Measurements from ENCODE around the gene MAGI2.

The MAGI2 gene

DNA sequence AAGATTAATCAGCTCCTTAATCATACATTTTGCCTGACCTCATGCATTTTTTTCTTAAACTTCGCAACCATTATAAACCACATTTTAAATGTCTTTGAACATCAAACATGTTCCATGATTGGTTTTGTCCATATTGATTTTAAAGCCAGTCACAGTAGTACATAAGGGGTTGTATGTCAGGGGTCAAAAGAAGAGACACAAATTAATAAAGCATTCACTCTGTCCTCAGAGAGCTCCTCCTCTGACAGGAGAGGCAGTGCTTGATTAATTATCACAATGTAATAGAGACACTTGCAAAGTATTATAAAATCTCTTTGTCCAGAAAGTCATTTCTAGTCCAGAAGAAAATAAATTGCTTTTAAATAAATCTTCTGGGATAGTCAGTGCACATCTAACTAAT, 195.5 kb downstream of the MAGI2 start:
- no peak for TF ChIP-seq ZNF274 (IDR thresholded peaks at IDR 0.05; ENCODE audit: low read depth, low read length)
- no peak overlapping the region for H3K4me3 ChIP-seq (ENCODE audit: low read length)

- TF ChIP-seq ZNF274 (IDR thresholded peaks at IDR 0.05; ENCODE audit: low read depth, low read length), result no peak
- no peak overlapping the region for H3K4me3 ChIP-seq (ENCODE audit: low read length)
Observed at GRCh38 chr7:79245623-79246249, 207.7 kb downstream of the MAGI2 start.

- H3K4me3 ChIP-seq (ENCODE audit: low read length), result no peak overlapping the region
- no peak for TF ChIP-seq ZNF274 (IDR thresholded peaks at IDR 0.05; ENCODE audit: low read depth, low read length)
Observed at GRCh38 chr7:79244482-79244881, 209.0 kb downstream of the MAGI2 start.

GRCh38 chr7:79241288-79242060, 212.0 kb downstream of the MAGI2 start:
- no peak for TF ChIP-seq ZNF274 (IDR thresholded peaks at IDR 0.05; ENCODE audit: low read depth, low read length)
- no peak overlapping the region for H3K4me3 ChIP-seq (ENCODE audit: low read length)

GRCh38 chr7:79240413-79240812, 213.1 kb downstream of the MAGI2 start:
- TF ChIP-seq ZNF274 (IDR thresholded peaks at IDR 0.05; ENCODE audit: low read depth, low read length), result no peak
- H3K4me3 ChIP-seq (ENCODE audit: low read length), result no peak overlapping the region

DNA sequence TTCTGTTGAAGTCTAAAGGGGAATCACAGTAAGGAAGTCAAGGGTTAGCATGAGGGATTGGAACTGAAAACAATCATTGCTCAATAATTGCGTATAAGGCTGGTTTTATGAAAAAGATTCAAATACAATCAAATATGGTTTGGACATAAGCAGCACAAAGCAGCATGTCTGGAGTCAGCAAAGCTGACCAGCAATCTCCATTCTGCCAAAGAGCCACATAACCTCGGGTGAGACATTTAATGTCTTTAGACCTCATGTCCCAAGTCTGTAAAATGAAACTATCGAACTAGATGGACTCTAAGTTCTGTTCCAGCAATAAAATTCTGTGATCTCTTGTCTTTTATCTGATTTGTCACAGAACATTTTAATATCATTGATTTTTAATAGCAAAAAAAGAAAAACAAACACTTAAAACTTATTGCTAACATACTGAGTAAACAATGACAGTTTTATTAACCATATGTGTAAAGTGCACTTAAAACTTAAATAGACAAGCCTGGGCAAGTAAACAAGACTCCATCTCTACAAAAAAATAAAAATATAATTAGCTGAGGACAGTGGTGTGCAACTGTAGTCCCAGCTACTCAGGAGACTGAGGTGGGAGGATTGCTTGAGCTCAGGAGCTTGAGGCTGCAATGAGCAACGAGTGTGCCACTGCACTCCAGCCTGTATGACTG, 217.0 kb downstream of the MAGI2 start:
- H3K4me3 ChIP-seq (ENCODE audit: low read length), result no peak overlapping the region
- no peak for TF ChIP-seq ZNF274 (IDR thresholded peaks at IDR 0.05; ENCODE audit: low read depth, low read length)

- no peak for TF ChIP-seq ZNF274 (IDR thresholded peaks at IDR 0.05; ENCODE audit: low read depth, low read length)
- H3K4me3 ChIP-seq (ENCODE audit: low read length), result no peak overlapping the region
Observed at GRCh38 chr7:79227044-79227443, 226.4 kb downstream of the MAGI2 start.

DNA sequence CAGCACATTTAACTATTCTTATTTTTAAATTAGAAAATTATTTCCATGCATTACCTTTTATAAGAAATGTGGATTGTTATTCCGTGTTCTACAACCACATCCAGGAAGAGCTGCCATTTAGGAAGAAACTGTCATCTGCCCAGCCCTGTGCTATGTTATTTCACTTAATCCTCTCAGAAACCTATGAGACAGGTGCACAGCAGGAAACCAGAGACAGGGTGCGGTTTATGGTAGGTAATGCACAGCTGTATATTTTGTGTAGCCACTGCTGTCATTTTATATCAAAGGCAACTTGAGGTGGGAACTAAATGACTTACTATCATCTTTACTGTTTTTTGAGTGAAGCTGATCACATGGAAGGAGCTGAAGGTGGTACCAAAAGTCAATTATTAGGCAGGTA, 232.3 kb downstream of the MAGI2 start:
- TF ChIP-seq ZNF274 (IDR thresholded peaks at IDR 0.05; ENCODE audit: low read depth, low read length), result no peak
- no peak overlapping the region for H3K4me3 ChIP-seq (ENCODE audit: low read length)

- H3K4me3 ChIP-seq (ENCODE audit: low read length), result no peak overlapping the region
- no peak for TF ChIP-seq ZNF274 (IDR thresholded peaks at IDR 0.05; ENCODE audit: low read depth, low read length)
Observed at GRCh38 chr7:79217976-79218626, 235.4 kb downstream of the MAGI2 start.

- no peak overlapping the region for H3K4me3 ChIP-seq (ENCODE audit: low read length)
- no peak for TF ChIP-seq ZNF274 (IDR thresholded peaks at IDR 0.05; ENCODE audit: low read depth, low read length)
Observed at GRCh38 chr7:79217468-79217867, 236.0 kb downstream of the MAGI2 start.

GRCh38 chr7:79216236-79216635, 237.2 kb downstream of the MAGI2 start:
- no peak for TF ChIP-seq ZNF274 (IDR thresholded peaks at IDR 0.05; ENCODE audit: low read depth, low read length)
- no peak overlapping the region for H3K4me3 ChIP-seq (ENCODE audit: low read length)

- TF ChIP-seq ZNF274 (IDR thresholded peaks at IDR 0.05; ENCODE audit: low read depth, low read length), result no peak
- H3K4me3 ChIP-seq (ENCODE audit: low read length), result no peak overlapping the region
Observed at GRCh38 chr7:79212334-79212733, 241.1 kb downstream of the MAGI2 start.

DNA sequence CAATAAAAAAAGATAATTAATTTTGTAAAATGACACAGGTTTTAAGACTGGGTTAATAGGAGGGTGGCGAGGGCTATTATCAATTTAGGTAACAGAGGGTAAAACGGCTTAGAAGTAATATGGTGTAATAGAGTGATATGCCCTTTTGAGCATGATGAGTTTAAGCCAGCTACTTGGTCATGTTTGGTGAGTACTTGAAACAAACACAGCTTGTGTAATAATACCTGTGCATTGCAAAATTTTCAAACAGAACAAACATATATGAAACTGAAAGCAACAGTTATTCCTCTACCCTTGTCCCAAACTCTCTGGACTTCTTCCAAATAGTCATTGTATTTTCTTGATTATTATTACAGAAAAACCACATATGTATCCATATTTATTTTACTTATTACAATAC, 241.7 kb downstream of the MAGI2 start:
- no peak overlapping the region for H3K4me3 ChIP-seq (ENCODE audit: low read length)
- no peak for TF ChIP-seq ZNF274 (IDR thresholded peaks at IDR 0.05; ENCODE audit: low read depth, low read length)

DNA sequence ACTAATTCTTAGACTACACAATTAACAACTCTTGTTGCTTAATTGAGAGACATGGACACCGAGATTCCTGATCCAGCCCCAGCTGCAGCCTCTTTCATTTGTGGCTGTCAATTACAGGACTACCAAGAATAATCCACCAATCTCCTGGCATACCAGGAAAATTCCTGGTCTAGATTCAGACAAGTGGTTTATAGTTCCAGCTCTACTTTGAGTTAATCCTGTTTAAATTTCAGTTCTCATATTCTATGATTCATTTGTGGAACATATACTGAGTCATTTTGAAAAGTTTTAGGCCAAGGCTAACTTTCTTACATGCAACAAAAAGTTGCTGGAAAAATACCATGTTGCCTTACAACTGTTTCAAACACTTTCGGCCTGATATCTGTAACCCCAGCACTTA, 253.5 kb downstream of the MAGI2 start:
- no peak overlapping the region for H3K4me3 ChIP-seq (ENCODE audit: low read length)
- TF ChIP-seq ZNF274 (IDR thresholded peaks at IDR 0.05; ENCODE audit: low read depth, low read length), result no peak
